C4-2B (cell line): Measurements from ENCODE around the gene UBE2I.

Experiments used
- CTCF ChIP-seq: fragments of 450-650 bp; conservative IDR thresholded peaks from 2 replicates; pipeline ENCODE4 v1.5.1; 2017; ENCODE audit warnings: mild to moderate bottlenecking
- ZFX ChIP-seq: fragments of 450-650 bp; IDR thresholded peaks from 2 replicates; pipeline ENCODE4 v1.6.1; 2017

GRCh38 chr16:1295465-1295864 lies 14.0 kb upstream of the UBE2I start:
- TF ChIP-seq CTCF: no peak
- no peak for TF ChIP-seq ZFX
